ENCODE measurements around the gene UBQLN4. TPM values are rescaled to one million over a fixed set of nuclear protein-coding genes. Genes with fewer than 3 reads are reported as not detected.

Gene UBQLN4
- total RNA-seq, 1 experiment from 2014 or later: 29.1 TPM

- no peak for DNase-seq
- Histone ChIP-seq H3K4me3 (ENCODE audit: low read length) (no peak overlapping the region), H3K9ac (ENCODE audit: low read length) (no peak overlapping the region), H4K20me1 (ENCODE audit: insufficient read depth, low read depth, low read length) (no peaks in the 10 kb centered on the region), H3K4me2 (ENCODE audit: low read depth, low read length, poor library complexity, severe bottlenecking) (no peak overlapping the region), H3K79me2 (ENCODE audit: low read length) (no peaks in the 10 kb centered on the region), H3K36me3 (ENCODE audit: insufficient read depth, low read length) (no peaks in the 10 kb centered on the region), H3K9me3 (ENCODE audit: low read length) (no peaks in the 10 kb centered on the region), H3K9me2 (replicated peaks; ENCODE audit: insufficient read depth, low read length) (no peaks in the 10 kb centered on the region), H3K27me3 (ENCODE audit: low read length) (no peaks in the 10 kb centered on the region), H3K27ac (ENCODE audit: low read length) (no peak overlapping the region), H2AFZ (ENCODE audit: low read length) (no peak overlapping the region), H3K4me1 (ENCODE audit: low read length) (no peaks in the 10 kb centered on the region)
Observed at GRCh38 chr1:155996166-155996565, 57.4 kb downstream of the UBQLN4 start.

GRCh38 chr1:155993595-155993994 is 60.0 kb downstream of the UBQLN4 start:
- no peak for DNase-seq
- H3K4me3 ChIP-seq (ENCODE audit: low read length): no peak overlapping the region
- H3K9me3 ChIP-seq (ENCODE audit: low read length): no peaks in the 10 kb centered on the region
- H3K4me1 ChIP-seq (ENCODE audit: low read length): peaks cover 8% of the 10 kb centered on the region
- no peaks in the 10 kb centered on the region for H3K9me2 ChIP-seq (replicated peaks; ENCODE audit: insufficient read depth, low read length)
- H4K20me1 ChIP-seq (ENCODE audit: insufficient read depth, low read depth, low read length): no peaks in the 10 kb centered on the region
- H3K79me2 ChIP-seq (ENCODE audit: low read length): no peaks in the 10 kb centered on the region
- H3K36me3 ChIP-seq (ENCODE audit: insufficient read depth, low read length): no peaks in the 10 kb centered on the region
- H2AFZ ChIP-seq (ENCODE audit: low read length): no peak overlapping the region
- no peak overlapping the region for H3K27ac ChIP-seq (ENCODE audit: low read length)
- no peaks in the 10 kb centered on the region for H3K27me3 ChIP-seq (ENCODE audit: low read length)
- no peak overlapping the region for H3K9ac ChIP-seq (ENCODE audit: low read length)
- H3K4me2 ChIP-seq (ENCODE audit: low read depth, low read length, poor library complexity, severe bottlenecking): no peak overlapping the region

GRCh38 chr1:155990005-155990739 is 63.4 kb downstream of the UBQLN4 start:
- Histone ChIP-seq H3K9ac (ENCODE audit: low read length) (no peak overlapping the region), H3K36me3 (ENCODE audit: insufficient read depth, low read length) (no peaks in the 10 kb centered on the region), H3K4me2 (ENCODE audit: low read depth, low read length, poor library complexity, severe bottlenecking) (no peak overlapping the region), H3K9me3 (ENCODE audit: low read length) (no peaks in the 10 kb centered on the region), H3K4me1 (ENCODE audit: low read length) (peaks cover 8% of the 10 kb centered on the region), H3K79me2 (ENCODE audit: low read length) (no peaks in the 10 kb centered on the region), H3K27ac (ENCODE audit: low read length) (no peak overlapping the region), H3K9me2 (replicated peaks; ENCODE audit: insufficient read depth, low read length) (no peaks in the 10 kb centered on the region), H2AFZ (ENCODE audit: low read length) (no peak overlapping the region; the same call in 1 of the 2 replicates), H3K27me3 (ENCODE audit: low read length) (no peaks in the 10 kb centered on the region), H3K4me3 (ENCODE audit: low read length) (no peak overlapping the region), H4K20me1 (ENCODE audit: insufficient read depth, low read depth, low read length) (no peaks in the 10 kb centered on the region)
- DNase-seq: peak; percentile 39

GRCh38 chr1:155989242-155990004 is 64.2 kb downstream of the UBQLN4 start:
- peak overlapping the region; percentile 86; the same call in 1 of the 2 replicates for H2AFZ ChIP-seq (ENCODE audit: low read length)
- peak overlapping the region; percentile 45 for H3K4me2 ChIP-seq (ENCODE audit: low read depth, low read length, poor library complexity, severe bottlenecking)
- no peaks in the 10 kb centered on the region for H3K36me3 ChIP-seq (ENCODE audit: insufficient read depth, low read length)
- peak overlapping the region; percentile 51; the same call in 1 of the 2 replicates for H3K4me3 ChIP-seq (ENCODE audit: low read length)
- H3K9ac ChIP-seq (ENCODE audit: low read length): peak overlapping the region; percentile 52
- no peaks in the 10 kb centered on the region for H3K79me2 ChIP-seq (ENCODE audit: low read length)
- H4K20me1 ChIP-seq (ENCODE audit: insufficient read depth, low read depth, low read length): no peaks in the 10 kb centered on the region
- peaks cover 11% of the 10 kb centered on the region for H3K4me1 ChIP-seq (ENCODE audit: low read length)
- H3K27me3 ChIP-seq (ENCODE audit: low read length): no peaks in the 10 kb centered on the region
- DNase-seq: peak; percentile 93
- no peaks in the 10 kb centered on the region for H3K9me2 ChIP-seq (replicated peaks; ENCODE audit: insufficient read depth, low read length)
- H3K9me3 ChIP-seq (ENCODE audit: low read length): no peaks in the 10 kb centered on the region
- H3K27ac ChIP-seq (ENCODE audit: low read length): no peak overlapping the region

Other genes starting within 250 kb of the UBQLN4 start
- 32.9 and 40.3 TPM in 2 replicates for gene GON4L, start 196.6 kb downstream of the UBQLN4 start, total RNA-seq (2014; rRNA removed; shearing (Covaris generic); ENCODE audit: low replicate concordance)
- gene SYT11, start 194.2 kb downstream of the UBQLN4 start, total RNA-seq (2014; rRNA removed; shearing (Covaris generic); ENCODE audit: low replicate concordance): 40.8 and 51.2 TPM in 2 replicates
- gene RIT1, start 142.4 kb downstream of the UBQLN4 start, total RNA-seq (2014; rRNA removed; shearing (Covaris generic); ENCODE audit: low replicate concordance): 12.2 and 12.8 TPM in 2 replicates
- 42.7 and 63.2 TPM in 2 replicates for gene KHDC4, start 119.4 kb downstream of the UBQLN4 start, total RNA-seq (2014; rRNA removed; shearing (Covaris generic); ENCODE audit: low replicate concordance)
- gene RXFP4, start 112.2 kb downstream of the UBQLN4 start, total RNA-seq (2014; rRNA removed; shearing (Covaris generic); ENCODE audit: low replicate concordance): not detected in 2 replicates
- 85.1 and 207 TPM in 2 replicates for gene ARHGEF2, start 75.3 kb downstream of the UBQLN4 start, total RNA-seq (2014; rRNA removed; shearing (Covaris generic); ENCODE audit: low replicate concordance)
- 145 and 205 TPM in 2 replicates for gene SSR2, start 32.8 kb downstream of the UBQLN4 start, total RNA-seq (2014; rRNA removed; shearing (Covaris generic); ENCODE audit: low replicate concordance)
- gene LAMTOR2, start 984 bp upstream of the UBQLN4 start, total RNA-seq (2014; rRNA removed; shearing (Covaris generic); ENCODE audit: low replicate concordance): 106 and 167 TPM in 2 replicates
- not detected in 2 replicates for gene RAB25, start 7.4 kb upstream of the UBQLN4 start, total RNA-seq (2014; rRNA removed; shearing (Covaris generic); ENCODE audit: low replicate concordance)
- gene MEX3A, start 28.7 kb upstream of the UBQLN4 start, total RNA-seq (2014; rRNA removed; shearing (Covaris generic); ENCODE audit: low replicate concordance): 2.3 and 2.5 TPM in 2 replicates
- 27.5 and 41.6 TPM in 2 replicates for gene LMNA, start 60.9 kb upstream of the UBQLN4 start, total RNA-seq (2014; rRNA removed; shearing (Covaris generic); ENCODE audit: low replicate concordance)
- 46.7 and 66.7 TPM in 2 replicates for gene SEMA4A, start 99.8 kb upstream of the UBQLN4 start, total RNA-seq (2014; rRNA removed; shearing (Covaris generic); ENCODE audit: low replicate concordance)
- gene SLC25A44, start 140.3 kb upstream of the UBQLN4 start, total RNA-seq (2014; rRNA removed; shearing (Covaris generic); ENCODE audit: low replicate concordance): 16.8 and 24.0 TPM in 2 replicates
- gene PMF1, start 159.2 kb upstream of the UBQLN4 start, total RNA-seq (2014; rRNA removed; shearing (Covaris generic); ENCODE audit: low replicate concordance): 40.1 and 51.2 TPM in 2 replicates
- gene BGLAP, start 188.4 kb upstream of the UBQLN4 start, total RNA-seq (2014; rRNA removed; shearing (Covaris generic); ENCODE audit: low replicate concordance): 0.18 and 0.48 TPM in 2 replicates
- gene PAQR6, start 194.3 kb upstream of the UBQLN4 start, total RNA-seq (2014; rRNA removed; shearing (Covaris generic); ENCODE audit: low replicate concordance): 7.6 and 10.0 TPM in 2 replicates
- gene SMG5, start 229.0 kb upstream of the UBQLN4 start, total RNA-seq (2014; rRNA removed; shearing (Covaris generic); ENCODE audit: low replicate concordance): 53.7 and 64.6 TPM in 2 replicates
- 6.1 and 9.8 TPM in 2 replicates for gene TMEM79, start 230.5 kb upstream of the UBQLN4 start, total RNA-seq (2014; rRNA removed; shearing (Covaris generic); ENCODE audit: low replicate concordance)
- gene GLMP, start 241.9 kb upstream of the UBQLN4 start, total RNA-seq (2014; rRNA removed; shearing (Covaris generic); ENCODE audit: low replicate concordance): 17.7 and 39.1 TPM in 2 replicates
- gene VHLL, start 245.5 kb upstream of the UBQLN4 start, total RNA-seq (2014; rRNA removed; shearing (Covaris generic); ENCODE audit: low replicate concordance): not detected in 2 replicates